Effector memory CD4-positive, alpha-beta T cell (primary cell): ENCODE measurements around the gene SMCO3.
A peak's percentile ranks its signal among the peaks of the same experiment; 100 is the strongest.

Experiments used
- DNase-seq, 3 donors: peaks; one replicate each; pipeline ENCODE4 v3.0.0-alpha.2; 2020
- H3K27ac ChIP-seq: 2 replicates; pipeline ENCODE4 v1.7.0; 2013; ENCODE audit warnings: mild to moderate bottlenecking, low read length, moderate library complexity; ENCODE audit not compliant: insufficient read depth, poor library complexity, severe bottlenecking
- H3K27me3 ChIP-seq: replicated peaks from 2 replicates; pipeline ENCODE4 v1.7.0; 2013; ENCODE audit warnings: mild to moderate bottlenecking, low read length; ENCODE audit not compliant: insufficient read depth, control insufficient read depth, poor library complexity, severe bottlenecking
- H3K36me3 ChIP-seq: 2 replicates; pipeline ENCODE4 v1.7.0; 2013; ENCODE audit warnings: mild to moderate bottlenecking, low read length, moderate library complexity; ENCODE audit not compliant: control insufficient read depth, insufficient read depth
- H3K4me1 ChIP-seq: 2 replicates; pipeline ENCODE4 v1.7.0; 2013; ENCODE audit warnings: low read length, mild to moderate bottlenecking; ENCODE audit not compliant: control insufficient read depth, insufficient read depth, poor library complexity, severe bottlenecking
- H3K4me3 ChIP-seq: 2 replicates; pipeline ENCODE4 v1.7.0; 2013; ENCODE audit warnings: low read length, low read depth, mild to moderate bottlenecking; ENCODE audit not compliant: insufficient read depth, poor library complexity, severe bottlenecking
- H3K9me3 ChIP-seq: 2 replicates; pipeline ENCODE4 v1.7.0; 2013; ENCODE audit warnings: mild to moderate bottlenecking, low read length, moderate library complexity; ENCODE audit not compliant: control insufficient read depth

The SMCO3 gene

GRCh38 chr12:14845350-14845750, 31.4 kb upstream of the SMCO3 start:
- Histone ChIP-seq H3K27me3 (no peaks in the 10 kb centered on the region), H3K4me3 (no peak overlapping the region), H3K36me3 (no peaks in the 10 kb centered on the region), H3K4me1 (no peaks in the 10 kb centered on the region), H3K9me3 (no peaks in the 10 kb centered on the region), H3K27ac (no peak overlapping the region)
- DNase-seq = peak in 1 of 3 donors; percentile 23

GRCh38 chr12:14844401-14844800, 30.4 kb upstream of the SMCO3 start:
- Histone ChIP-seq H3K9me3 (no peaks in the 10 kb centered on the region), H3K36me3 (no peaks in the 10 kb centered on the region), H3K27me3 (no peaks in the 10 kb centered on the region), H3K27ac (no peak overlapping the region), H3K4me3 (no peak overlapping the region), H3K4me1 (no peaks in the 10 kb centered on the region)
- no peak for DNase-seq

GRCh38 chr12:14843425-14843887, 29.5 kb upstream of the SMCO3 start, which contains the start of gene ART4:
Gene ART4, minus strand, starts transcription at chr12:14843526. Its CDS starts 413 bp downstream, at chr12:14843113.
- Histone ChIP-seq H3K27me3 (no peaks in the 10 kb centered on the region), H3K4me3 (no peak within 1 kb of the TSS), H3K4me1 (no peaks in the 10 kb centered on the region), H3K36me3 (no peaks in the 10 kb centered on the region), H3K27ac (no peak within 1 kb of the TSS), H3K9me3 (no peaks in the 10 kb centered on the region)
- DNase-seq = no peak

GRCh38 chr12:14842315-14842714, 28.3 kb upstream of the SMCO3 start:
- Histone ChIP-seq H3K27ac (no peak overlapping the region), H3K4me3 (no peak overlapping the region), H3K4me1 (no peaks in the 10 kb centered on the region), H3K9me3 (no peaks in the 10 kb centered on the region), H3K27me3 (no peaks in the 10 kb centered on the region), H3K36me3 (no peaks in the 10 kb centered on the region)
- DNase-seq = no peak

- Histone ChIP-seq H3K4me1 (no peaks in the 10 kb centered on the region), H3K4me3 (no peak overlapping the region)
- DNase-seq = no peak
Observed at GRCh38 chr12:14841761-14842160, 27.8 kb upstream of the SMCO3 start.

GRCh38 chr12:14840616-14841015, 26.6 kb upstream of the SMCO3 start:
- Histone ChIP-seq H3K4me3 (no peak overlapping the region), H3K9me3 (no peaks in the 10 kb centered on the region), H3K27me3 (no peaks in the 10 kb centered on the region), H3K4me1 (no peaks in the 10 kb centered on the region), H3K27ac (no peak overlapping the region), H3K36me3 (no peaks in the 10 kb centered on the region)
- no peak for DNase-seq

More at GRCh38 chr12:14841761-14842160, 27.8 kb upstream of the SMCO3 start:
- Histone ChIP-seq H3K36me3 (no peaks in the 10 kb centered on the region), H3K27me3 (no peaks in the 10 kb centered on the region), H3K27ac (no peak overlapping the region), H3K9me3 (no peaks in the 10 kb centered on the region)

- H3K36me3 ChIP-seq = no peaks in the 10 kb centered on the region
- no peak for DNase-seq
- no peak overlapping the region for H3K27ac ChIP-seq
- no peaks in the 10 kb centered on the region for H3K27me3 ChIP-seq
- no peak overlapping the region for H3K4me3 ChIP-seq
- H3K9me3 ChIP-seq = no peaks in the 10 kb centered on the region
- H3K4me1 ChIP-seq = no peaks in the 10 kb centered on the region
Observed at GRCh38 chr12:14839262-14839661, 25.3 kb upstream of the SMCO3 start.

- H3K27me3 ChIP-seq = no peaks in the 10 kb centered on the region
- no peaks in the 10 kb centered on the region for H3K4me1 ChIP-seq
- H3K36me3 ChIP-seq = no peaks in the 10 kb centered on the region
- no peak for DNase-seq
- H3K27ac ChIP-seq = no peak overlapping the region
- no peak overlapping the region for H3K4me3 ChIP-seq
- no peaks in the 10 kb centered on the region for H3K9me3 ChIP-seq
Observed at GRCh38 chr12:14836336-14837210, 22.6 kb upstream of the SMCO3 start.

- H3K4me1 ChIP-seq = no peaks in the 10 kb centered on the region
- H3K27me3 ChIP-seq = no peaks in the 10 kb centered on the region
- no peak overlapping the region for H3K4me3 ChIP-seq
- H3K9me3 ChIP-seq = no peaks in the 10 kb centered on the region
- H3K27ac ChIP-seq = no peak overlapping the region
- no peak for DNase-seq
- H3K36me3 ChIP-seq = no peaks in the 10 kb centered on the region
Observed at GRCh38 chr12:14834509-14834908, 20.5 kb upstream of the SMCO3 start.

GRCh38 chr12:14833952-14834351, 20.0 kb upstream of the SMCO3 start:
- no peaks in the 10 kb centered on the region for H3K9me3 ChIP-seq
- DNase-seq = no peak
- no peaks in the 10 kb centered on the region for H3K4me1 ChIP-seq
- no peaks in the 10 kb centered on the region for H3K36me3 ChIP-seq
- H3K27me3 ChIP-seq = no peaks in the 10 kb centered on the region
- no peak overlapping the region for H3K4me3 ChIP-seq
- H3K27ac ChIP-seq = no peak overlapping the region
